ENCODE data around the gene ATG7. TPM values are rescaled to one million over a fixed set of nuclear protein-coding genes. Genes with fewer than 3 reads are reported as not detected.

ATG7 gene
- total RNA-seq, 2 experiments from 2014 or later: 31.0 to 33.1 TPM

DNA sequence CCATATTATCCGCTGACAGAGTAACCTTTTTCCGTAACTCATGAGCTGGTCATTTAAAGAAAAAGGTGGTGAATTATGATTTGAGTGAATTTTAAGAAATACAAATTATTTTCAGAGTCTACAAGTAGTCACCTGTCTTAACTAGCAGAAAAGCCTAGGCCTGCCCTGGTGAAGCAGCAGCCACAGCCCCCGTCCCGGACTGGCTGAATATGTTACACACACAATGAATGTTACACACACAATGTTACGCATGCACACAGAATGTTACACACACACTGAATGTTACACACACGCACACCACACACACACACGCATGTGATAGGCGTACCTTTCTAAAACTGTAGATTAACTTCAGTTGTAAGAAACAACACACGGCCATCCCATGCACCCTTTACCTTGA, 293.7 kb downstream of the ATG7 start:
- DNase-seq: no peak
- H3K27ac Mint-ChIP-seq: no peak overlapping the region
- ChIA-PET POLR2A (no interaction called here), CTCF (interaction anchor here (0.7 kb wide), 1 partner anchor 56 kb away, joined by 3 read pairs; no protein-coding TSS in a partner anchor)
- H3K27me3 Mint-ChIP-seq: no peaks in the 10 kb centered on the region
- TF ChIP-seq, protein P1, sequence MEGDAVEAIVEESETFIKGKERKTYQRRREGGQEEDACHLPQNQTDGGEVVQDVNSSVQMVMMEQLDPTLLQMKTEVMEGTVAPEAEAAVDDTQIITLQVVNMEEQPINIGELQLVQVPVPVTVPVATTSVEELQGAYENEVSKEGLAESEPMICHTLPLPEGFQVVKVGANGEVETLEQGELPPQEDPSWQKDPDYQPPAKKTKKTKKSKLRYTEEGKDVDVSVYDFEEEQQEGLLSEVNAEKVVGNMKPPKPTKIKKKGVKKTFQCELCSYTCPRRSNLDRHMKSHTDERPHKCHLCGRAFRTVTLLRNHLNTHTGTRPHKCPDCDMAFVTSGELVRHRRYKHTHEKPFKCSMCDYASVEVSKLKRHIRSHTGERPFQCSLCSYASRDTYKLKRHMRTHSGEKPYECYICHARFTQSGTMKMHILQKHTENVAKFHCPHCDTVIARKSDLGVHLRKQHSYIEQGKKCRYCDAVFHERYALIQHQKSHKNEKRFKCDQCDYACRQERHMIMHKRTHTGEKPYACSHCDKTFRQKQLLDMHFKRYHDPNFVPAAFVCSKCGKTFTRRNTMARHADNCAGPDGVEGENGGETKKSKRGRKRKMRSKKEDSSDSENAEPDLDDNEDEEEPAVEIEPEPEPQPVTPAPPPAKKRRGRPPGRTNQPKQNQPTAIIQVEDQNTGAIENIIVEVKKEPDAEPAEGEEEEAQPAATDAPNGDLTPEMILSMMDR (IDR thresholded peaks at IDR 0.05): no peak
- H3K9me3 Mint-ChIP-seq: no peaks in the 10 kb centered on the region
- H3K4me3 Mint-ChIP-seq: no peak overlapping the region
- intact Hi-C loops (cut with micrococcal nuclease): no loop called here
- H3K36me3 Mint-ChIP-seq (ENCODE audit: low read depth): peaks cover 21% of the 10 kb centered on the region
- H3K4me1 Mint-ChIP-seq (ENCODE audit: low read depth): peaks cover 21% of the 10 kb centered on the region
- no peak for ATAC-seq

DNA sequence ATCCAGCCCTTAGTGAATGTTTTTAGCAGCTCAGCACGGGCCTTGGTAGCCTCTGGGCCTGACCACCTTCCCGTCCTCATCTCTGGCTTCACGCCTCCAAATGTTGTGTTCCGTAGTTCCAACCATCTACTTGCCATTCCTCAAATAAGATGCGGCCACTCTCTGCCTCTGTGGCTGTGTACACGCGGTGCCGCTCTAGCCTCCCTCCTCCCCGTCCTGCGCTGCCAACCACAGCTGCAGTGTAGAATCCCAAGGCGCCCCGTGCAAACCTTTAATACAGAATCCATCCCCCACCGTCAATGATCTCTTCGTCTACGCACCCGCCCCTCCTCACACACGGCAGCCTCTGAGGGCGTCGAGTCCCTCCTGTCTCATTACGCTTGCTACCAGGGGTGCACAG, 294.3 kb downstream of the ATG7 start:
- TF ChIP-seq, protein P1 (IDR thresholded peaks at IDR 0.05): no peak
- CTCF ChIA-PET: interaction anchor here (0.7 kb wide), 1 partner anchor 57 kb away, joined by 3 read pairs; no protein-coding TSS in a partner anchor
- Mint-ChIP-seq H3K36me3 (ENCODE audit: low read depth) (peaks cover 21% of the 10 kb centered on the region), H3K27ac (peak overlapping the region; percentile 14), H3K4me1 (ENCODE audit: low read depth) (peaks cover 24% of the 10 kb centered on the region), H3K9me3 (no peaks in the 10 kb centered on the region), H3K27me3 (no peaks in the 10 kb centered on the region), H3K4me3 (no peak overlapping the region)
- POLR2A ChIA-PET: no interaction called here
- ATAC-seq: no peak
- intact Hi-C loops (cut with micrococcal nuclease): no loop called here
- DNase-seq: no peak

DNA sequence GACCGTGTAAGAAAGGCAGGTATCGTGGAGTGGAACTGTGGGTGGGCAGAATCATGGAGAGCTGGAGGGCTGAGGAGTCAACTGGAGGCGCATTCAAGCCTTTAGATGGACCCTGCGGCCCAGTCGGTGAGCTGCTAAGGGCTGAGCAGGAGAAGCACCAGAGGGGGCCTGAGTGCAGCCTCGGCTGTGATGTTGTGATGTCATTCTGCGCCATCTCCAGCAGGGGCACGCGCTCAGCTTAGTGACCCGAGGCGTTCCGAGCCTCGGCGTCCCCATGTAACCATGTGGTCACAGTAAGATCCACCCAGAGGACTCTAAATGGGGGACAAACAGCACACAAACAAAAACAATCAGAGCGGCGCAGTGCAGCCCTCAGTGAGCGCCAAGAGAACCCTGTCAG, 294.7 kb downstream of the ATG7 start:
- ATAC-seq: no peak
- no peak overlapping the region for H3K4me3 Mint-ChIP-seq
- H3K4me1 Mint-ChIP-seq (ENCODE audit: low read depth): peaks cover 24% of the 10 kb centered on the region
- intact Hi-C loops (cut with micrococcal nuclease): no loop called here
- TF ChIP-seq, protein P1 (IDR thresholded peaks at IDR 0.05): no peak
- DNase-seq: no peak
- ChIA-PET CTCF (no interaction called here), POLR2A (no interaction called here)
- peak overlapping the region; percentile 14 for H3K27ac Mint-ChIP-seq
- no peaks in the 10 kb centered on the region for H3K27me3 Mint-ChIP-seq
- peaks cover 21% of the 10 kb centered on the region for H3K36me3 Mint-ChIP-seq (ENCODE audit: low read depth)
- no peaks in the 10 kb centered on the region for H3K9me3 Mint-ChIP-seq

- no peaks in the 10 kb centered on the region for H3K9me3 Mint-ChIP-seq
- ChIA-PET POLR2A (interaction anchor here (0.6 kb wide), 1 partner anchor 12 kb away, joined by 3 read pairs; no protein-coding TSS in a partner anchor), CTCF (interaction anchor here (1.0 kb wide), 2 partner anchors 11 to 84 kb away, joined by 3 read pairs; no protein-coding TSS in a partner anchor)
- ATAC-seq (no peak), DNase-seq (peak; percentile 32)
- H3K27me3 Mint-ChIP-seq: no peaks in the 10 kb centered on the region
- intact Hi-C loops (cut with micrococcal nuclease): no loop called here
- TF ChIP-seq, protein P1 (IDR thresholded peaks at IDR 0.05): no peak
- peaks cover 20% of the 10 kb centered on the region for H3K36me3 Mint-ChIP-seq (ENCODE audit: low read depth)
- H3K4me3 Mint-ChIP-seq: no peak overlapping the region
- H3K27ac Mint-ChIP-seq: peak overlapping the region; percentile 60
- peaks cover 24% of the 10 kb centered on the region for H3K4me1 Mint-ChIP-seq (ENCODE audit: low read depth)
Observed at GRCh38 chr3:11567516-11568467, 295.6 kb downstream of the ATG7 start.
